KBM-7 (cell line): ENCODE results near the gene FABP1.

Experiments used
- DNase-seq: peaks from one replicate; pipeline ENCODE4 v3.0.0-alpha.2; 2015
- in situ Hi-C: fragments of 300-500 bp; cut with MboI; formaldehyde crosslinking; loops from 2 replicates; pipeline ENCODE4 v1.14.3; 2020; ENCODE audit warnings: low sequenced_read_pairs, low pct_unique_long_range_greater_than_20kb, mixed read lengths

The FABP1 gene

GRCh38 chr2:88139804-88140203 lies 11.9 kb upstream of the FABP1 start:
- in situ Hi-C loops, result no loop called here
- DNase-seq, result no peak

- in situ Hi-C loops, result no loop called here
- DNase-seq, result no peak
Measured at GRCh38 chr2:88139203-88139702, 11.4 kb upstream of the FABP1 start.

GRCh38 chr2:88137833-88138232 lies 10.0 kb upstream of the FABP1 start:
- in situ Hi-C loops, result no loop called here

GRCh38 chr2:88136817-88137216 lies 9.0 kb upstream of the FABP1 start:
- in situ Hi-C loops, result no loop called here
- DNase-seq, result no peak

More at GRCh38 chr2:88137833-88138232, 10.0 kb upstream of the FABP1 start:
- DNase-seq, result no peak

- in situ Hi-C loops, result no loop called here
- no peak for DNase-seq
Measured at GRCh38 chr2:88133875-88134274, 6.0 kb upstream of the FABP1 start.

GRCh38 chr2:88131999-88132368 lies 4.1 kb upstream of the FABP1 start:
- in situ Hi-C loops, result no loop called here
- DNase-seq, result no peak

GRCh38 chr2:88131201-88131998 lies 3.5 kb upstream of the FABP1 start:
- in situ Hi-C loops, result no loop called here
- no peak for DNase-seq

- in situ Hi-C loops, result no loop called here
- DNase-seq, result no peak
Measured at GRCh38 chr2:88129313-88129959, 1.6 kb upstream of the FABP1 start.

- no peak for DNase-seq
- in situ Hi-C loops, result no loop called here
Measured at GRCh38 chr2:88128654-88129312, 921 bp upstream of the FABP1 start.

- DNase-seq, result no peak
- in situ Hi-C loops, result no loop called here
Measured at GRCh38 chr2:88127638-88127887, 299 bp downstream of the FABP1 start.

GRCh38 chr2:88126772-88127637 lies 857 bp downstream of the FABP1 start:
- in situ Hi-C loops, result no loop called here
- DNase-seq, result no peak

GRCh38 chr2:88125924-88126771 lies 1.7 kb downstream of the FABP1 start:
- no peak for DNase-seq

GRCh38 chr2:88125344-88125923 lies 2.4 kb downstream of the FABP1 start:
- DNase-seq, result no peak
- in situ Hi-C loops, result no loop called here

More at GRCh38 chr2:88125924-88126771, 1.7 kb downstream of the FABP1 start:
- in situ Hi-C loops, result no loop called here

- in situ Hi-C loops, result no loop called here
- DNase-seq, result no peak
Measured at GRCh38 chr2:88123975-88124917, 3.6 kb downstream of the FABP1 start.

GRCh38 chr2:88123164-88123974 lies 4.5 kb downstream of the FABP1 start:
- in situ Hi-C loops, result no loop called here
- no peak for DNase-seq

GRCh38 chr2:88122141-88122884 lies 5.5 kb downstream of the FABP1 start:
- no peak for DNase-seq
- in situ Hi-C loops, result no loop called here
